GM19240 (cell line): Measurements from ENCODE around the gene RPS2.
A peak's percentile ranks its signal among the peaks of the same experiment; 100 is the strongest.

Experiments
- DNase-seq: peaks from one replicate; pipeline ENCODE4 v3.0.0; 2011; ENCODE audit warnings: low spot score; ENCODE audit not compliant: insufficient read length

RPS2 gene

GRCh38 chr16:1982013-1982433 lies 17.4 kb upstream of the RPS2 start:
- no peak for DNase-seq

GRCh38 chr16:1981398-1981836 lies 16.8 kb upstream of the RPS2 start, which contains the start of gene NOXO1:
Gene NOXO1, minus strand, starts transcription at chr16:1981469. Its CDS starts 290 bp downstream, at chr16:1981179.
- no peak for DNase-seq

- no peak for DNase-seq
Measured at GRCh38 chr16:1980770-1981087, 16.1 kb upstream of the RPS2 start.

GRCh38 chr16:1980030-1980769 lies 15.6 kb upstream of the RPS2 start:
- DNase-seq: no peak

GRCh38 chr16:1979271-1980029 lies 14.8 kb upstream of the RPS2 start:
- DNase-seq: no peak

GRCh38 chr16:1978476-1979120 lies 14.0 kb upstream of the RPS2 start:
- no peak for DNase-seq

GRCh38 chr16:1977875-1978268 lies 13.2 kb upstream of the RPS2 start:
- DNase-seq: no peak

- DNase-seq: no peak
Measured at GRCh38 chr16:1976951-1977874, 12.6 kb upstream of the RPS2 start.

- DNase-seq: no peak
Measured at GRCh38 chr16:1976216-1976520, 11.5 kb upstream of the RPS2 start.

GRCh38 chr16:1975432-1976215 lies 11.0 kb upstream of the RPS2 start:
- DNase-seq: no peak

- no peak for DNase-seq
Measured at GRCh38 chr16:1974157-1975070, 9.8 kb upstream of the RPS2 start.

GRCh38 chr16:1973461-1974156 lies 9.0 kb upstream of the RPS2 start:
- DNase-seq: no peak

- DNase-seq: no peak
Measured at GRCh38 chr16:1972490-1972877, 7.9 kb upstream of the RPS2 start.

- DNase-seq: peak; percentile 100
Measured at GRCh38 chr16:1971796-1972489, 7.3 kb upstream of the RPS2 start, which contains the start of gene TBL3. Gene TBL3, plus strand, starts transcription at chr16:1972053. Its CDS starts 112 bp downstream, at chr16:1972165.

- no peak for DNase-seq
Measured at GRCh38 chr16:1968146-1968953, 3.7 kb upstream of the RPS2 start.

- DNase-seq: no peak
Measured at GRCh38 chr16:1966460-1966859, 1.8 kb upstream of the RPS2 start, which contains the start of gene RNF151. Gene RNF151, plus strand, starts transcription at chr16:1966856. Its CDS starts 26 bp downstream, at chr16:1966882.

- DNase-seq: no peak
Measured at GRCh38 chr16:1965396-1966001, 873 bp upstream of the RPS2 start.
